ENCODE measurements around the gene TM6SF1. TPM values are rescaled to one million over a fixed set of nuclear protein-coding genes. Genes with fewer than 3 reads are reported as not detected.
"Not testable (repeated sequence)": the region's sequence is repeated elsewhere in the genome, so short reads cannot be mapped to it uniquely, and the experiment has no call there.

TM6SF1 gene
- total RNA-seq, 1 donor from 2014 or later, result not detected

DNA sequence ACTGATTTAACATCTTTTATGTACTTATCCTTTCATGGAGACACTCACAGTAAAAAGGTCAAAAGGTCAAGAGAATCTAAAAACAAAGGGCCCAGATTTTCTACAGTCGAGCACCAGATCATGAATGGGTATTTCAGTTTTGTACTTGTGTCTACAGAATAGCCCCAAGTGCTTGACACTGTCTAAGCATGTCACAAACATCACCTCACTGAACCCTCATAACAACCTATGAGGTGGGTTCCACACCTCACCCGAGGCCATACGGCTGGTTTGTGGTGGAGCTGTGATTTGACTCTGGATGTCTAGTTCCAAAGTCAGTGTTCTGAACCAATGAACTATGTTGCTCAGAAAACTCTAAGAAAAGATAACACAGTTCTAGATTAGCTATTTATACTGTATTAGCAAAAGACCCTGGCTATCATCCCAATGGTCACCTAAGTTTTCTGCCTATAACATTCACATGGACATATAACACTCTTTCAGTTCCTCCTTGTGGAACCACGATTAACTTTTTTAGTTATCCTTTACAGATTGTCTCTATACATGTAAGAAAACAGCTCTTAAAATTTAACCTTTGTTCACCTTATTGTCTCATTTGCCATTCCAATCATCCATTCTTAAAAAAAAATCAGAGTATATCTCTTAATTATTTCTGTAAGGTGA, 25.5 kb downstream of the TM6SF1 start:
- no peak for DNase-seq (ENCODE audit: low spot score, unreplicated experiment)
- TF ChIP-seq, protein P1, sequence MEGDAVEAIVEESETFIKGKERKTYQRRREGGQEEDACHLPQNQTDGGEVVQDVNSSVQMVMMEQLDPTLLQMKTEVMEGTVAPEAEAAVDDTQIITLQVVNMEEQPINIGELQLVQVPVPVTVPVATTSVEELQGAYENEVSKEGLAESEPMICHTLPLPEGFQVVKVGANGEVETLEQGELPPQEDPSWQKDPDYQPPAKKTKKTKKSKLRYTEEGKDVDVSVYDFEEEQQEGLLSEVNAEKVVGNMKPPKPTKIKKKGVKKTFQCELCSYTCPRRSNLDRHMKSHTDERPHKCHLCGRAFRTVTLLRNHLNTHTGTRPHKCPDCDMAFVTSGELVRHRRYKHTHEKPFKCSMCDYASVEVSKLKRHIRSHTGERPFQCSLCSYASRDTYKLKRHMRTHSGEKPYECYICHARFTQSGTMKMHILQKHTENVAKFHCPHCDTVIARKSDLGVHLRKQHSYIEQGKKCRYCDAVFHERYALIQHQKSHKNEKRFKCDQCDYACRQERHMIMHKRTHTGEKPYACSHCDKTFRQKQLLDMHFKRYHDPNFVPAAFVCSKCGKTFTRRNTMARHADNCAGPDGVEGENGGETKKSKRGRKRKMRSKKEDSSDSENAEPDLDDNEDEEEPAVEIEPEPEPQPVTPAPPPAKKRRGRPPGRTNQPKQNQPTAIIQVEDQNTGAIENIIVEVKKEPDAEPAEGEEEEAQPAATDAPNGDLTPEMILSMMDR (IDR thresholded peaks at IDR 0.05; ENCODE audit: unreplicated experiment), result no peak
- Mint-ChIP-seq H3K4me1 (ENCODE audit: low read depth) (no peaks in the 10 kb centered on the region), H3K27ac (no peak overlapping the region), H3K36me3 (ENCODE audit: insufficient read depth) (peaks cover 4% of the 10 kb centered on the region), H3K4me3 (ENCODE audit: low read depth) (no peak overlapping the region), H3K9me3 (ENCODE audit: low read depth) (no peaks in the 10 kb centered on the region), H3K27me3 (no peaks in the 10 kb centered on the region)

DNA sequence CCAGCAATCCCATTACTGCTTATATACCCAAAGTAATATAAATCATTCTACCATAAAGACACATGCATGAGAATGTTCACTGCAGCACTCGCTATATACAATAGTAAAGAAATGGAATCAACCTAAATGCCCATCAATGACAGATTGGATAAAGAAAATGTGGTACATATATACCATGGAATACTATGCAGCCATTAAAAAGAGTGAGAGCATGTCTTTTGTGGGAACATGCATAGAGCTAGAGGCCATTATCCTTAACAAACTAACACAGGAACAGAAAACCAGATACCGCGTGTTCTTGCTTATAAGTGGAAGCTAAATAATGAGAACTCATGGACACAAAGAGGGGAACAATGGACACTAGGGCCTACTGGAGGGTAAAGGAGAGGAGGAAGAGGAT, 34.7 kb downstream of the TM6SF1 start:
- H3K36me3 Mint-ChIP-seq (ENCODE audit: insufficient read depth), result peaks cover 37% of the 10 kb centered on the region
- not testable (repeated sequence) for H3K27ac Mint-ChIP-seq; H3K4me1 Mint-ChIP-seq (ENCODE audit: low read depth); H3K27me3 Mint-ChIP-seq; H3K4me3 Mint-ChIP-seq (ENCODE audit: low read depth); H3K9me3 Mint-ChIP-seq (ENCODE audit: low read depth); DNase-seq (ENCODE audit: low spot score, unreplicated experiment)

DNA sequence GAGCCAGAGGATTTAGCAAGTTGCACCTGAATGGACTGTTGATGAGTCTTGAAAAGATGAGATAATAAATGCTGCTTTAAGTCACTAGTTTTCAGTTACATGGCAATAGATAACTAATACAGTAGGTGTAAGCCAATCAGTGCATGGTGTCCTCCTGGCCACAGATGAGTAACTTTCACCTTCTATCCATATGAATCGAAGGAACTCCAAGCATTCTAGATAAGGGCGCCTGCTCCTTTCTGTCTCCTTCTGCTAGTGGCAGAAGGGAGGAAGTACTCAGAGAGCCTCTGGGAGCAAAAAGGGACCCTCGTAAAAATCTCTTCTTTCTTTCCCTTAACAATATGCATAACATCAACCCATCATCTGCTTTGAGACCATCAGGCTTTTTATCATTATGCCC, 37.3 kb downstream of the TM6SF1 start:
- Mint-ChIP-seq H3K27me3 (no peaks in the 10 kb centered on the region), H3K36me3 (ENCODE audit: insufficient read depth) (peaks cover 47% of the 10 kb centered on the region), H3K4me3 (ENCODE audit: low read depth) (no peak overlapping the region), H3K9me3 (ENCODE audit: low read depth) (peaks cover 5% of the 10 kb centered on the region), H3K4me1 (ENCODE audit: low read depth) (no peaks in the 10 kb centered on the region), H3K27ac (no peak overlapping the region)
- TF ChIP-seq, protein P1 (IDR thresholded peaks at IDR 0.05; ENCODE audit: unreplicated experiment), result no peak
- DNase-seq (ENCODE audit: low spot score, unreplicated experiment), result no peak

DNA sequence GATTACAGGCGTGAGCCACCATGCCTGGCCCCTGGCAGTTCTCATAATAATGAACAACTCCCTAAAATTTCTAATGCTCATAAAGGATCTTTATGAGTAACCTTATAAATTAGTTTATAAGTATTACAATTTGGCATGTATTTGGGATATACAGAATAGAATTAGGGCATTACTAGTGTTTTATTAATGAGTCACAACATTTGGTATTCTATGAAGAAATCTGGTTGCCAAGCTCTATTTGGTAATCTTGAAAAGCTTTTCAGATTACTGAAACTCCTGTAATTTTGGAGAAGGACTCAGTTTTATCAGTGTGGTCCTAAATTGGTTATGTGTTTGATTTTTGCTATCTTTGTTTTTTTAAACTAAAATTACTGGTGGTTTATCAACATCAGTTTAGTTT, 45.8 kb downstream of the TM6SF1 start:
- peaks cover 16% of the 10 kb centered on the region for H3K36me3 Mint-ChIP-seq (ENCODE audit: insufficient read depth)
- no peaks in the 10 kb centered on the region for H3K4me1 Mint-ChIP-seq (ENCODE audit: low read depth)
- H3K27me3 Mint-ChIP-seq, result no peaks in the 10 kb centered on the region
- H3K27ac Mint-ChIP-seq, result no peak overlapping the region
- H3K9me3 Mint-ChIP-seq (ENCODE audit: low read depth), result no peaks in the 10 kb centered on the region
- no peak overlapping the region for H3K4me3 Mint-ChIP-seq (ENCODE audit: low read depth)
- no peak for DNase-seq (ENCODE audit: low spot score, unreplicated experiment)
- TF ChIP-seq, protein P1 (IDR thresholded peaks at IDR 0.05; ENCODE audit: unreplicated experiment), result no peak

DNA sequence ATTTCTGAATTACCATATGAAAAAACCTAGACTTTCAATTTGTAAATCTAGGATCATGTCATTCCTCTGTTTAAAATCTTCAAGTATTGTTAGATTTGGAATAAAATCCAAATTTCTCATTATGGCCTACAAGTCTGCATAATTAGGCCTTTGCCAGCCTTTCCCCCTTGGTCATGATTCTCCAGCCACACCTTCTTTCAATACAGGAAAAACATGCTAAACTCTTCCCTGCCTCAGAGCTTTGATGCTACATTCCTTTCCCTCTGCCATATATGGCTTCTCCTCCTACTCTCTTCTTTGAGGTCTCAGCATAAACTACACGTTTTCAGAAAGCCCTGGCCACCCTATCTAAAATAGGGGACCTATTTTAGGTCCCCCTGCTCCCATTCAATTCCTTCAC, 48.5 kb downstream of the TM6SF1 start:
- Mint-ChIP-seq H3K4me3 (ENCODE audit: low read depth) (no peak overlapping the region), H3K36me3 (ENCODE audit: insufficient read depth) (peaks cover 13% of the 10 kb centered on the region), H3K4me1 (ENCODE audit: low read depth) (no peaks in the 10 kb centered on the region), H3K27me3 (no peaks in the 10 kb centered on the region), H3K9me3 (ENCODE audit: low read depth) (no peaks in the 10 kb centered on the region), H3K27ac (no peak overlapping the region)
- no peak for DNase-seq (ENCODE audit: low spot score, unreplicated experiment)
- TF ChIP-seq, protein P1 (IDR thresholded peaks at IDR 0.05; ENCODE audit: unreplicated experiment), result no peak

DNA sequence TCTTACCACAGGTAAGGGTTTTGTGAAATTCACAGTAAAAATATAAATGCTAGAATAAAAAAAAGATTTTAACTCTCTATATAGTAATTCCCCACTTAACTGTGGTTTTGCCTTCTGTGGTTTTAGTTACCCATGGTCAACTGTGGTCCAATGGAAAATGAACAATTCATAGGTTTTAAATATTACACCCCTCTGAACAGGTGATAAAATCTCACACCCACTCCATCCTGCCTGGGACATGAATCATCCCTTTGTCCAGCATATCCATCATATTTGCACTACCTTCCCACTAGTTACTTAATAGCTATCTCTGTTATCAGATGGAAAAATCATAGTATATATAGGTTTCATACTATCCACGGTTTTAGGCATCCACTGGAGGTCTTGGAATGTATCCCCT, 50.9 kb downstream of the TM6SF1 start:
- TF ChIP-seq, protein P1 (IDR thresholded peaks at IDR 0.05; ENCODE audit: unreplicated experiment), result no peak
- Mint-ChIP-seq H3K4me1 (ENCODE audit: low read depth) (no peaks in the 10 kb centered on the region), H3K9me3 (ENCODE audit: low read depth) (no peaks in the 10 kb centered on the region), H3K36me3 (ENCODE audit: insufficient read depth) (peaks cover 15% of the 10 kb centered on the region), H3K4me3 (ENCODE audit: low read depth) (no peak overlapping the region), H3K27ac (no peak overlapping the region), H3K27me3 (no peaks in the 10 kb centered on the region)
- no peak for DNase-seq (ENCODE audit: low spot score, unreplicated experiment)
